Cardiac fibroblast (primary cell): Measurements from ENCODE around the gene ATP1A2.

Source experiments
- DNase-seq, 2 donors: peaks; one replicate each; pipeline versions ENCODE4 v3.0.0 to v3.0.0-alpha.2; 2010; ENCODE audit warnings: low read depth in 2 of 2
- H3K4me3 ChIP-seq, 2 donors: replicated peaks in 1 of 2; 1 replicate in 1 of 2; 2 replicates in 1 of 2; pipeline ENCODE4 v1.5.1; 2011; ENCODE audit warnings: low read depth in 2 of 2, low read length in 2 of 2, mild to moderate bottlenecking in 2 of 2, moderate library complexity in 1 of 2
- CTCF ChIP-seq: IDR thresholded peaks from one replicate; pipeline ENCODE4 v1.5.1; 2011; ENCODE audit warnings: low read depth, mild to moderate bottlenecking, low read length, inconsistent platforms

Gene ATP1A2

DNA sequence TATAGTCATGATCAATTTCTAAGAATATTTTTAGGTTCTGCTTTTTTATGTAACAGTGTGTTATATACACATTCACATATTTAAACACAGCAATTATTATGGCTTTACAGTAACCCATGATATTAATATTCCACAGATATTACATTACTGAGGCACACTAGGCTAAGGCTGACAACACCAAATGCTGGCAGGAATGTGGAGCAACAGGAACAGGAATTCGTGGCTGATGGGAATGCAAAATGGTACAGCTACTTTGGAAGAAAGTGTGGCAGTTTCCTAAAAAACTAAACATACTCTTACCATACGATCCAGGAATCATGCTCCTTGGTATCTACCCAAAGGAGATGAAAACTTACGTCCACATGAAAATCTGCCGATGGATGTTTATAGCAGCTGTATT is 36.1 kb upstream of the ATP1A2 start:
- no peak overlapping the region for H3K4me3 ChIP-seq
- TF ChIP-seq CTCF: no peak
- DNase-seq: no peak

- no peak for TF ChIP-seq CTCF
- no peak overlapping the region for H3K4me3 ChIP-seq
- no peak for DNase-seq
Observed at GRCh38 chr1:160080381-160081100, 35.0 kb upstream of the ATP1A2 start.

GRCh38 chr1:160081261-160081936 is 34.2 kb upstream of the ATP1A2 start, which contains the start of gene KCNJ9:
Gene KCNJ9, plus strand, starts transcription at chr1:160081538. Its CDS starts 2,493 bp downstream, at chr1:160084031.
- TF ChIP-seq CTCF: no peak
- no peak within 1 kb of the TSS for H3K4me3 ChIP-seq
- DNase-seq: peak in 1 of 2 donors; percentile 24

- H3K4me3 ChIP-seq: no peak overlapping the region
- DNase-seq: no peak
- no peak for TF ChIP-seq CTCF
Observed at GRCh38 chr1:160082487-160082886, 33.1 kb upstream of the ATP1A2 start.

DNA sequence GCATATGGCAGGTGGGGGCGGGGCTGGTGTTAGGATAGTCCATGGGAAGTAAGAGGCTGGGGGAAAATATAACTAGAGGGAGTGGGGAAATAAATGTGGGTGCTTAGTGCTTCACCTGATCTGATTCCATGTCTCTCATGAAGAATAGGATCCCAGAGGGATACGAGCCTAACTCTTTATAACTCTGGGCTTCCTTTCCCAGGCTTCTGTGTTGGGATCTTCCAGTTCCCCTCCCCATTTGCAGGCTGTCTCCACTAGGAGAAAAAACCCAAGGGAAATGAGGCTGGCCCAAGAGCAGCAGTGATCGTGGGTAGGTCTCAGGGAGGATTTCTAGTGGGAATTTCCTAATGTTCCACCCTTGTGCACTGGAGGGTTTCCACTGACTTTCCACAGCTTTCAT is 32.6 kb upstream of the ATP1A2 start:
- TF ChIP-seq CTCF: no peak
- no peak for DNase-seq
- no peak overlapping the region for H3K4me3 ChIP-seq

- TF ChIP-seq CTCF: peak; percentile 69
- peak overlapping the region; percentile 11 to 41 for H3K4me3 ChIP-seq
- DNase-seq: peak; percentile 28 to 43
Observed at GRCh38 chr1:160083968-160084770, 31.4 kb upstream of the ATP1A2 start.
